HepG2 (cell line): Measurements from ENCODE around the gene RAN. TPM values are rescaled to one million over a fixed set of nuclear protein-coding genes. Genes with fewer than 3 reads are reported as not detected.

Experiments
- CREB1 ChIP-seq, 2 experiments: fragments of 450-650 bp in 1 of 2; IDR thresholded peaks; 2 replicates each; pipeline ENCODE4 v1.6.1; 2016 to 2017; ENCODE audit warnings: control low read depth in 1 of 2, mild to moderate bottlenecking in 1 of 2, missing compliant biosample characterization in 1 of 2, missing genetic modification characterization in 1 of 2
- DDIT3 ChIP-seq: sonication (generic); formaldehyde crosslinking; IDR thresholded peaks from 2 replicates; pipeline ENCODE4 v1.4.0; 2020; ENCODE audit warnings: mild to moderate bottlenecking, missing genetic modification reagents
- FOXO4 ChIP-seq: sonication (generic); formaldehyde crosslinking; conservative IDR thresholded peaks from 2 replicates; pipeline ENCODE4 v1.8.1; 2023; ENCODE audit warnings: missing genetic modification reagents
- IKZF4 ChIP-seq: sonication (generic); formaldehyde crosslinking; IDR thresholded peaks from 2 replicates; pipeline ENCODE4 v1.5.1; 2020; ENCODE audit warnings: borderline replicate concordance, mild to moderate bottlenecking, low read depth, missing genetic modification reagents; ENCODE audit errors: not compliant biosample characterization
- MAFK ChIP-seq, 2 experiments: IDR thresholded peaks in 1 of 2; conservative IDR thresholded peaks in 1 of 2; 2 replicates each; pipeline ENCODE4 v1.6.1; 2011; ENCODE audit warnings: improper control_type of control experiment in 2 of 2, low read length in 2 of 2
- NCOA1 ChIP-seq: sonication (generic); formaldehyde crosslinking; IDR thresholded peaks from 2 replicates; pipeline ENCODE4 v1.9.0; 2021; ENCODE audit warnings: missing genetic modification reagents
- NFYC ChIP-seq: IDR thresholded peaks from 2 replicates; pipeline ENCODE4 v1.6.1; 2016; ENCODE audit warnings: missing genetic modification reagents, missing compliant biosample characterization
- NR2F6 ChIP-seq, 2 experiments: IDR thresholded peaks; 2 replicates each; pipeline ENCODE4 v1.6.1; 2016; ENCODE audit warnings: antibody characterized with exemption in 1 of 2, mild to moderate bottlenecking in 1 of 2
- NR3C1 ChIP-seq: sonication (generic); formaldehyde crosslinking; IDR thresholded peaks from 2 replicates; pipeline ENCODE4 v1.4.0; 2020; ENCODE audit warnings: missing genetic modification reagents
- RAD51 ChIP-seq: fragments of 450-650 bp; IDR thresholded peaks from 2 replicates; pipeline ENCODE4 v1.6.1; 2016; ENCODE audit warnings: borderline replicate concordance
- SMYD3 ChIP-seq: sonication (generic); formaldehyde crosslinking; IDR thresholded peaks from 2 replicates; pipeline ENCODE4 v1.8.1; 2023; ENCODE audit warnings: mild to moderate bottlenecking, missing genetic modification reagents
- ZFP91 ChIP-seq: sonication (generic); formaldehyde crosslinking; IDR thresholded peaks from 2 replicates; pipeline ENCODE4 v1.9.0; 2022; ENCODE audit warnings: missing genetic modification reagents, mild to moderate bottlenecking, borderline replicate concordance
- ZNF362 ChIP-seq: sonication (generic); formaldehyde crosslinking; IDR thresholded peaks from 2 replicates; pipeline ENCODE4 v1.4.0; 2020; ENCODE audit warnings: missing genetic modification reagents, mild to moderate bottlenecking, borderline replicate concordance
- ZNF530 ChIP-seq: sonication (generic); formaldehyde crosslinking; IDR thresholded peaks from 2 replicates; pipeline ENCODE4 v1.5.0; 2020; ENCODE audit warnings: low read depth, mild to moderate bottlenecking, missing genetic modification reagents
- ZNF703 ChIP-seq: sonication (generic); formaldehyde crosslinking; IDR thresholded peaks from 2 replicates; pipeline ENCODE4 v1.5.1; 2020; ENCODE audit warnings: missing genetic modification reagents, mild to moderate bottlenecking, moderate library complexity, borderline replicate concordance
- polyA plus RNA-seq, 8 experiments: library from polyadenylated mRNA; depleted of rRNA in 3 of 8; stranded (reverse) in 7 of 8; unstranded in 1 of 8; fragments of >200 nt; fragmentation: Illumina TruSeq in 4 of 8; extraction: Trizol in 4 of 8; gene quantifications; 2 replicates each; pipeline versions ENCODE4 v1.2.1 to v1.2.3, GENCODE V29; 2011 to 2016; ENCODE audit warnings: low read depth in 4 of 8, missing spikeins in 1 of 8, mixed read lengths in 1 of 8; ENCODE audit not compliant: insufficient read depth in 1 of 8
- total RNA-seq, 5 experiments: library from RNA; depleted of rRNA; stranded (reverse); fragments of >200 nt; fragmentation: Illumina TruSeq; extraction: Trizol; gene quantifications; 2 replicates each; pipeline ENCODE4 v1.2.3, GENCODE V29; 2016; ENCODE audit warnings: low read depth in 1 of 5

Gene RAN
- total and polyA plus RNA-seq, 2 of the 13 experiments (the other 11 are each of a cell fraction or from before 2014, with no cell fraction given), result 1,335 to 1,630 TPM

GRCh38 chr12:130870442-130871285 is 1.2 kb upstream of the RAN start (continued):
- no peak for TF ChIP-seq ZNF362 (CRISPR knock-in tag)
- no peak for TF ChIP-seq NR3C1 (CRISPR knock-in tag)
- peak; percentile 52 for TF ChIP-seq ZFP91
- no peak for TF ChIP-seq ZNF703 (CRISPR knock-in tag)
- no peak for TF ChIP-seq DDIT3 (CRISPR knock-in tag)
- TF ChIP-seq IKZF4 (CRISPR knock-in tag), result no peak
- TF ChIP-seq CREB1 (IDR thresholded peaks at IDR 0.05), result no peak
- peak; percentile 31; the same call in 1 of the 2 replicates for TF ChIP-seq CREB1 (CRISPR knock-in tag; IDR thresholded peaks at IDR 0.05)
- TF ChIP-seq FOXO4 (CRISPR knock-in tag), result 0 out of 2 replicates have a peak, but pooled peaks have one; percentile 38
- TF ChIP-seq MAFK (conservative IDR thresholded peaks at IDR 0.05 in 1 of 2, IDR thresholded peaks at IDR 0.05 in 1 of 2; ENCODE audit: low read length in 2 of 2), result no peak
- TF ChIP-seq NFYC (CRISPR knock-in tag), result no peak; the same call in 1 of the 2 replicates
- TF ChIP-seq NCOA1 (CRISPR knock-in tag), result 0 out of 2 replicates have a peak, but pooled peaks have one; percentile 42
- TF ChIP-seq SMYD3 (CRISPR knock-in tag), result no peak
- no peak for TF ChIP-seq ZNF530 (CRISPR knock-in tag)
- TF ChIP-seq RAD51, result no peak
- no peak; the same call in 1 of the 2 replicates for TF ChIP-seq NR2F6 (IDR thresholded peaks at IDR 0.05)
- peak; percentile 27; the same call in 1 of the 2 replicates for TF ChIP-seq NR2F6 (CRISPR knock-in tag; IDR thresholded peaks at IDR 0.05)
